Measurements from ENCODE around the gene TOM1L2.

DNA sequence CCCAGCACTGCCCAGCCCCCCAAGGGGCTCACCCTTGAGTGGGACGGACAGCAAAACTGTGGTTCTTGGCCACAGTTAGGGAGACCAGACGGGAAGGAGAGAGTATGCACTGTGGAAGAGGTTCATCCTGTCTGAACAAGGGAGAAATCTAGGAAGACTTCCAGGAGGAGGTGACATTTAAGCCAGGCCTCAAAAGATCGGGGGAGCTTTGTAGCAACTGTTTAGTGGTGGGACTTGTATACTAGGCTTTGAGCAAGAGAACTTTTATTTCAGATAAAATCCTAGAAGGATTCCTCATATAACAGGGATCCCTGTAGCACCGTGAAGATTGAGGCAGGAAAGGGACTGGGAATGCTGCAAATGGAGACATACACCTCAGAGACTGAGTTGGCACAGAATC lies 166.2 kb downstream of the TOM1L2 start:
- TF ChIP-seq CTCF (IDR thresholded peaks at IDR 0.05): no peak
- TF ChIP-seq POLR2A (IDR thresholded peaks at IDR 0.05): no peak

Measured in heart left ventricle (tissue), 13 donors.